ENCODE data around the gene STX17.

DNA sequence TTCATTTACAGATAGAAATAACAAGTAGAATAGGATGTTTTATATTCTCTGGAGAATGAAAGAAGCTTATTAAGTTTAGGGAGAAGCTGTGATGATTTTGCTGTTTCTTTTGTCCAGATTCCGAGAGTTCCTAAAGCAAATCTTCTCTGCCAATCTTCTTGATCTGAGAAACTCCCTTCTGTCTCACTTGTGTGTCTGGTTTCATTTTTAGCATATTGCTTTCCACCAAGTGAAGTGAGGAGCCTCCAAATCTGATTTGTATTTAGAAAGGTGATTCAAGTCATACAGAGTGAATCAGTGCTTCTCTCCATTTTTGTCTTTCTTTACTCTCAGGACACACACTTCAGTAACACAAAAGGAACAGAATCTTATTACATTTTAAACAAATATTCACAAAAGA, 48.4 kb downstream of the STX17 start:
- TF ChIP-seq, protein P1, sequence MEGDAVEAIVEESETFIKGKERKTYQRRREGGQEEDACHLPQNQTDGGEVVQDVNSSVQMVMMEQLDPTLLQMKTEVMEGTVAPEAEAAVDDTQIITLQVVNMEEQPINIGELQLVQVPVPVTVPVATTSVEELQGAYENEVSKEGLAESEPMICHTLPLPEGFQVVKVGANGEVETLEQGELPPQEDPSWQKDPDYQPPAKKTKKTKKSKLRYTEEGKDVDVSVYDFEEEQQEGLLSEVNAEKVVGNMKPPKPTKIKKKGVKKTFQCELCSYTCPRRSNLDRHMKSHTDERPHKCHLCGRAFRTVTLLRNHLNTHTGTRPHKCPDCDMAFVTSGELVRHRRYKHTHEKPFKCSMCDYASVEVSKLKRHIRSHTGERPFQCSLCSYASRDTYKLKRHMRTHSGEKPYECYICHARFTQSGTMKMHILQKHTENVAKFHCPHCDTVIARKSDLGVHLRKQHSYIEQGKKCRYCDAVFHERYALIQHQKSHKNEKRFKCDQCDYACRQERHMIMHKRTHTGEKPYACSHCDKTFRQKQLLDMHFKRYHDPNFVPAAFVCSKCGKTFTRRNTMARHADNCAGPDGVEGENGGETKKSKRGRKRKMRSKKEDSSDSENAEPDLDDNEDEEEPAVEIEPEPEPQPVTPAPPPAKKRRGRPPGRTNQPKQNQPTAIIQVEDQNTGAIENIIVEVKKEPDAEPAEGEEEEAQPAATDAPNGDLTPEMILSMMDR (IDR thresholded peaks at IDR 0.05; ENCODE audit: insufficient read depth, low read length) = no peak
- TF ChIP-seq POLR2AphosphoS5 (IDR thresholded peaks at IDR 0.05; ENCODE audit: low read depth) = no peak
- no peak for TF ChIP-seq GABPA (IDR thresholded peaks at IDR 0.05; ENCODE audit: low read depth)
